Stimulated activated CD8-positive, alpha-beta memory T cell treated with anti-CD3 and anti-CD28 coated beads, Interleukin-15, amount 100 ng/mL, for 48 hours (primary cell): ENCODE measurements around the gene MYL3.
"Not testable (repeated sequence)": the region's sequence is repeated elsewhere in the genome, so short reads cannot be mapped to it uniquely, and the experiment has no call there.

Experiments
- DNase-seq, 2 donors: peaks; one replicate each; pipeline ENCODE4 v3.0.0-alpha.2; 2020; ENCODE audit warnings: low read depth in 2 of 2

MYL3 gene

GRCh38 chr3:46863261-46863782, at the start of gene MYL3:
TSS of gene MYL3 (minus strand) at chr3:46863444. CDS start at chr3:46863390, 54 bp downstream.
- no peak for DNase-seq

- DNase-seq = no peak
Measured at GRCh38 chr3:46912986-46913385, 49.7 kb upstream of the MYL3 start.

- not testable (repeated sequence) for DNase-seq
Measured at GRCh38 chr3:46910914-46911313, 47.7 kb upstream of the MYL3 start.

DNA sequence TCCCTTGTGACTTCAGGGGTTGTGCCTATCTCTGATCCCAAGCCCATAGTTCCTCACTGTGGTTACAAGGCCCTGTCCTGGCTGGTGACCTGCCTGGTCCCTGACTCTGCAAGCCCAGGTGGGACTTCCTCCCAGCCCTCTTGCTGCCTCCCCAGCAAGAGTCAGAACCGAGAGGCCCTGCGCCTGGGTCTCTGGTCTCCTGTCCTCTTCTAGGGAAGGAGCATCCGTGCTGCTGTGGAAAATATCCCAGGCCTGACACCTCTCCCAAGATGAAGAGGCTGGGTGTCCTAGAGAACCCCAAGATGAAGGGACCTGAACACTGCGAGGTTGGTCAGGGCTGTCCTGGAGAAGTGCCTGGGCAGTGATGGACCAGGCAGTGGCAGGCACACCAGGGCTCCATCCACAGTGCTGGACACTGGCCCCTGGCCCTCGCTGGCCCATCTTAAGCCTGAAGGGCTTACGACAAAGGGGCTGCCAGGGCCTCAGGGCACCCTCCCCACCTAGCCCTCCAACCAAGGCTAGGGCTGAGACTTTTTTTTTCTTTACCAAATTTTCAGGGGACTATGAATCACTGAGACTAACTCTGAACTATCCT, 47.0 kb upstream of the MYL3 start:
- no peak for DNase-seq

GRCh38 chr3:46909535-46910161, 46.4 kb upstream of the MYL3 start:
- peak; percentile 70 for DNase-seq

DNA sequence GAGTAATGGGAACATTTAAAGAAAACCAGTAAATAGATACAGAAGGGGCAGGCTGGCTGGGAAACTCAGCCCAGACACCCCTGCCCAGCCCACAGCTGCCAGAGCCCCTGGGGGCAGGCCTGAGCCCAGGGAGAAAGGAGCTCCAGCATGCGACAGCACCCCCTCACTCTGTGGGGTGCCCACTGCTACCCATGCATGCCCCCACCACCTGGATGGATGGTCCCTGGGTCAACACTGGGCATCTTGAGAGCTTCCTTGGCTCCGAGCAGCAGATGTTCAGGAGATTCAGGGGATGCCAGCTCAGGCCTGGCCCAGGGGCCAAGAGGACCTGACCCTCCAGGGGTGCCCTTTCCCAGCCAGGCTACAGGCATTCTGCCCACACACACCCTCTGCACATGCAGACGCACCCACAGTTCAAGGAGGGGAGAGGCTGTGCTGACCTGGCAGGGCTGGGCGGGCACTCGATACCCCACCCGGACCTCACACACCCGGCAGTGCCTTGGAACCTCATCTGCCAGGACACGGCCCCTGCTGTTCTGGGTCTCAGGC, 45.8 kb upstream of the MYL3 start:
- DNase-seq = no peak

GRCh38 chr3:46908294-46908985, 45.2 kb upstream of the MYL3 start:
- DNase-seq = no peak

DNA sequence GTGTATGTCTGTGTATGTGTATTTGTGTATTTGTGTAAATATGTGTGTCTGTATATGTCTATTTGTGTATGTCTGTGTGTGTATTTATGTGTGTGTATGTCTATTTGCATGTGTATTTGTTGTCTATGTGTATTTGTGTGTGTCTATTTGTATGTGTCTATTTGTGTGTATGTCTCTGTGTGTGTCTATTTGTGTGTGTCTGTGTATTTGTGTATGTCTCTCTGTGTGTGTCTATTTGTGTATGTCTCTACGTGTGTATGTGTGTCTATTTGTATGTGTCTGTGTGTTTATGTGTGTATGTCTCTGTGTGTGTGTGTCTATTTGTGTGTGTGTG, 44.7 kb upstream of the MYL3 start:
- no peak for DNase-seq

- no peak for DNase-seq
Measured at GRCh38 chr3:46907271-46907670, 44.0 kb upstream of the MYL3 start.

DNA sequence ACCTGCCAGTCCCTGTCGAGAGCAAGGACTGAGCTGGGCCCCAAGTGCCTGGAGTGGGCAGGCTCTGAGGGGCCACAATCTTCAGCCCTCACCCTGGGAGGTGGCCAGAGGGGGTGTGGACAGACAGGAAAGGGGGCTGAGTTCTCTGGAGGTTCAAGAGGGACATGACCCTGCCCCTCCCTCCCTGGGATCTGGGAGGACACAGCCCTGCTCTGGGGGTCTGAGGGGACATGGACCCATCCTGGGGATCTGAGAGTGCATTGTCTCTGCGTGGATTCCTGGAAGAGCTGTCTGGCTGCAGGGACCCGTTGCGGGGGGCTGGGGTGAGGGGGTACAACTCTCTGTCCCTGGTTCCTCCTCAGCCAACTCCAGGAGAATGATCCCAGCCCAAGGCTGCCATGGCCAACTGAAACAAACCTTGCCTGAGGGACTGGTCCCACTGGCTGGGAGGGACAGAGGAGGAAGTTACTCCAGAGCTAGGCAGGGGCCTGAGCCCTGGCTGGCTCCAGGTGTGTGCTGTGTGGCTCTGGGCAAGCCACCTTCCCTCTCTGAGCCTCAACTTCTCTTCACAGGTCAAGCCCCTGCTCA, 43.3 kb upstream of the MYL3 start:
- no peak for DNase-seq

DNA sequence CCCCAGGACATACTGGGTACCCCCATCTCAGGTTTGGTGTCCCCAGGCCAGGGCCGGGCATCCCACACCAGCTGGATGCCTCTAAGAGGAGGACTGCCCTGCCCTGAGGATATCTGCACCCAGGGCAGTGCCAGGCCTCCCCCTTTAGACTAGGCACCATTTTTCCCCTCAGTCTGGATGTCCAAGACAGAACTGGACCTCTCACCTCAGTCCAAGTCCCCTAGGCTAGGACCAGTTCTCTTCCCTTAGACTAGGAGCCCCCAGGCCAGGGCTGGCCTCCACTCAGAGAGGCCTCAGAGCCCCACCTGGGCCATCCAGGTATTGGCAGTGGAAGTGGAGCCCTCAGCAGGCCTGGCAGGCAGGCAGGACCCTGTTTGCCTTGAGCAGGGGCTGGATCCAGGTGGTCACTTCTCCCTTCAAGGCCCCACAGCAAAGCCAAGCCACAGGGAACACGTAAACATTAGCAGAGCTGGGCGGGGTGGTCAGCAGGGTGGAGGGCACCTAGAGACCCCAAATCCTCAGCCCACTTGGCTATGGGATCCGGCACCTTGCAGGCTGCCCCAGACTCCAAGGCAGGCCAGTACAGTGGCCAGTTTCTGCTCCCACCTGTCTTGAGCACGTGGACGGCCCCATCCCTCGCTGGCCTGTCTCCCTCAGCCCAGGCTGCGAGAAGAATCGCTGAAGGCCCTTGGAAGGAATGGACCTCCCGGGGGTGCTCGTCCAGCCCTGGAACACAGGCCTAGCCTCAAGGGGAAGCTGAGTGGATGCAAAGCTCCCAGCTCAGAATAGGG, 42.6 kb upstream of the MYL3 start:
- no peak for DNase-seq

DNA sequence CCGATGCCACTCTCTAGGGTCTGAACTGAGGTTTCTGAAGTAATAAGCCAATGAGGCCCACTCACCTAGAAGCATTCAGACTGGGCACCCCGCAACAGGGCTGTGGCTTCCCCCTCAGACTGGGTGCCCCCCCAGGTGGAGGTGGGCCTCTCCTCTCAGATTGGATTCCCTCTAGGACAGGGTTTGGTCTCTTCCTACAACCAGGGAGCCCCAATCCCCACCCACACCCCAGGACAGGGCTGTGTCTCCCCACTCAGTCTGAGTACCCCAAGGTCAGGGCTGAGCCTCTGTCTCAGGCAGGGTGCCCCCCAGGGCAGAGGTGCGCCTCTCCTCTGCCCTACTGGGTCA, 41.9 kb upstream of the MYL3 start:
- DNase-seq = no peak

DNA sequence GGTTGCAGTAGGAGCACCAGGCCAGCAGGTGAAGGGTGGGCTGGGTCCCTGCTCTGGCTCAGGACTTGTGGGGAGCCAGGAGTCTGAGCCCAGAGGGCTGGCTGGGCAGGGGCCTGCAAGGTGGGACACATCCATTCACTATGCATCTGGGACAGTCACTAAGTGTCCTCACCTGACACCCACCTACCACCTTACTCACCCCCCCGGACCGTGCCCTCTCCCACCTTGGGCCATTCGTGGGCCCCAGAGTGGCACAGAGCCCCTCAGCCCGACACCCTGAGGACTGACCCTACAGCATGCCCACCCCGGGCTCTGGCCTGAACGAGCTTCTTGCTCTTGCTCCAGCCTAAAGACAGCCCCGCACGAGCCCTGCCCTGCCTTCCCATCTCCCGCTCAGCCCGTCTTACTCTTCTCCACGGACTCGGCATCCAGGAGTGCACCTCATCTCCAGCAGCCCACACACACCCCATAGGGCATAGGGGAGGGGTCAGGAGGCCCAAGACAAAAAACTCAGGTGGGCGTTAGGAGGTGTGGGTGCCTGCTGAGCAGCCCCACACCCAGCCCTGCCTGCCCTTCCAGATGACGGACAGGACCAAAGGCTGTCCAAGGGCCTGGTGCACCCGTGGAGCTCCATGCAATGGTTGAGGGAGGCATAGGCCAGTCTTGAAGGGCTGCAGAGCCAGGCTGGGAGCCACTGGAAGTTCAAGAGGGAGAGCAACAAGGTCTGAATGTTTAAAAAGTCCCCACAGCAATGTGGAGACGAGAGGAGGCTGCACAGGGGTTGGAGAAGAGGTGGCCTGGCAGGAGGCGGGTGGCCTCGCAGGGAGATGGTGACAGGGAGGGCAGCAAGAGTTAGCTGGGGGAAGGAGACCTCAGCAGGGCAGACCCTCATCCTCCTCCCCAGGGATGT, 41.3 kb upstream of the MYL3 start:
- no peak for DNase-seq

- no peak for DNase-seq
Measured at GRCh38 chr3:46903341-46904302, 40.4 kb upstream of the MYL3 start.

- no peak for DNase-seq
Measured at GRCh38 chr3:46902188-46902631, 39.0 kb upstream of the MYL3 start.

DNA sequence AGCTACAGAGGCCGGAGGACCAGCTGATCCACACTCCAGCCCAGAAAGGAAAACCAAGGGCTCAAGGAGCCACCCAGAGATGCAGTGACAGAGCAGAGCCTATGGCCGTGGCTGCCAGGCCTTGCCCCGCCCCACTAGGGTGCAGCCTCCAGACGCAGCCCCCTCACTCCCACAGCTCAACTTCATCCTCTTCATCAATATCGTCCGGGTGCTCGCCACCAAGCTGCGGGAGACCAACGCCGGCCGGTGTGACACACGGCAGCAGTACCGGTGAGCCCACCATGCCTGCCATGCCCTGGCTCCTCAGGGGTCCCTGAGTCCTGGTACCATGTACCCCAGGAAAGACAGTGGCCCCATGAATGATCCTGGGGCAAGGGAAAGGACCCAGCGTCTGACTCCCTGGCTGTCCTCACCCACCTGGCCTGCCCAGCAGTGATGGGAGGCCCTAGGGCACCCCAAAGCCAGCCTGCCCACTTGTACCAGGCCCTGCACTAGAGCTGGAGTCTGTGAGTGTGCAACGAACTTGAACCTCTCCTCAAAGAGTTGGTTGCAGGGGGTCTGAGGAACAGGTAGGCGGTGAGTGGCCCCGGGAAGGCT, 38.4 kb upstream of the MYL3 start:
- no peak for DNase-seq

- DNase-seq = no peak
Measured at GRCh38 chr3:46901061-46901460, 37.8 kb upstream of the MYL3 start.

DNA sequence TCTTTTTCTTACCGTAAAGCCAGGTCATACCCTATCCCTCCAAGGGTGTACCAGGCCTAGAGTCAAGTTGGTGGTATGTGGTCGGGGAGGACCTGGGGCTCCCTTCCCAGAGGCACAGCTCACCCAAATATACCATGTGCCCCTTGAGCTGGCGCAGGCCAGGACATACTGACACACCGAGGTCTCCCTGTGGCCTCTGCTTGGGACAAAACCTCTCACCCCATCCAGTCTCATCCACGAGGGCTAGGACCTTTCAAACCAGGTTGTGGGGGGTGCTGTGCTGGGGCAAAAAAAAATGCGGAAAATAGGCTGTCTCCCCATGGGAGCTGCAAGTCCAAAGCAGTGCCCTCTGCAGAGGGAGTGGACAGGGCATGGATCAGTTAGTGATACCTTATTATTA, 37.1 kb upstream of the MYL3 start:
- no peak for DNase-seq

DNA sequence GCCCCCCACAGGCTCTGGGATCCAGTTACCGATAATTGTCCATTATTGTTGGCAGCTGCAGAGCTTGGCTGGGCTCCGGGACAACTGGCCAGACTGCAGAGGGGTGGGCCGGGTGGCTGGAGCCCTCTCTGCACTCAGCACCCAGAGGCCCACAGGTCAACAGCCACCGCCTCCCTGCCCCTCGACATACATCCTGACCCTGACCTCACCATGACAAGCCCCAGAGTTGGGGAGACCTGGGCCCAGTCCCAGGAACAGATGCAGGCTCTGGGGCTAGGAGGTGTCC, 36.7 kb upstream of the MYL3 start:
- DNase-seq = no peak
